ENCODE measurements around the gene GAB2.

GRCh38 chr11:78266451-78266850, 151.2 kb downstream of the GAB2 start:
- TF ChIP-seq CTCF (IDR thresholded peaks at IDR 0.05), result no peak
- no peak for TF ChIP-seq EP300 (IDR thresholded peaks at IDR 0.05)

Measured in tibial nerve (tissue), 4 donors.